GM11168 (cell line): ENCODE measurements around the gene SWAP70.
"Not testable (repeated sequence)": the region's sequence is repeated elsewhere in the genome, so short reads cannot be mapped to it uniquely, and the experiment has no call there.

ENCODE experiments used
- in situ Hi-C: fragments of 300-500 bp; cut with MboI; formaldehyde crosslinking; loops from one replicate; pipeline ENCODE4 v1.12.0; 2022; ENCODE audit warnings: low sequenced_read_pairs; ENCODE audit not compliant: unreplicated experiment

SWAP70 gene

GRCh38 chr11:9717040-9717357 is 53.1 kb downstream of the SWAP70 start:
- in situ Hi-C loops = no loop called here

GRCh38 chr11:9717719-9718118 is 53.8 kb downstream of the SWAP70 start:
- in situ Hi-C loops = no loop called here

GRCh38 chr11:9718147-9718546 is 54.3 kb downstream of the SWAP70 start:
- in situ Hi-C loops = no loop called here

- in situ Hi-C loops = no loop called here
Measured at GRCh38 chr11:9719566-9720289, 55.9 kb downstream of the SWAP70 start.

GRCh38 chr11:9720290-9720630 is 56.4 kb downstream of the SWAP70 start:
- in situ Hi-C loops = no loop called here

GRCh38 chr11:9722023-9722422 is 58.1 kb downstream of the SWAP70 start:
- in situ Hi-C loops = no loop called here

GRCh38 chr11:9722893-9723292 is 59.0 kb downstream of the SWAP70 start:
- in situ Hi-C loops = no loop called here

GRCh38 chr11:9726321-9727022 is 62.6 kb downstream of the SWAP70 start:
- in situ Hi-C loops = no loop called here

GRCh38 chr11:9728058-9728457 is 64.2 kb downstream of the SWAP70 start:
- in situ Hi-C loops = no loop called here

- in situ Hi-C loops = no loop called here
Measured at GRCh38 chr11:9731256-9731655, 67.4 kb downstream of the SWAP70 start.

GRCh38 chr11:9732453-9732852 is 68.6 kb downstream of the SWAP70 start:
- in situ Hi-C loops = no loop called here

- in situ Hi-C loops = no loop called here
Measured at GRCh38 chr11:9733212-9733611, 69.3 kb downstream of the SWAP70 start.

GRCh38 chr11:9735236-9735635 is 71.4 kb downstream of the SWAP70 start:
- in situ Hi-C loops = no loop called here

- in situ Hi-C loops = no loop called here
Measured at GRCh38 chr11:9735919-9736318, 72.0 kb downstream of the SWAP70 start.

GRCh38 chr11:9736365-9736764 is 72.5 kb downstream of the SWAP70 start:
- in situ Hi-C loops = no loop called here

- in situ Hi-C loops = no loop called here
Measured at GRCh38 chr11:9738116-9738515, 74.2 kb downstream of the SWAP70 start.

GRCh38 chr11:9738707-9739106 is 74.8 kb downstream of the SWAP70 start:
- in situ Hi-C loops = no loop called here

- in situ Hi-C loops = no loop called here
Measured at GRCh38 chr11:9739123-9739900, 75.4 kb downstream of the SWAP70 start.

- in situ Hi-C loops = no loop called here
Measured at GRCh38 chr11:9740202-9740883, 76.5 kb downstream of the SWAP70 start.

- in situ Hi-C loops = no loop called here
Measured at GRCh38 chr11:9741260-9741659, 77.4 kb downstream of the SWAP70 start.

GRCh38 chr11:9743512-9743911 is 79.6 kb downstream of the SWAP70 start:
- in situ Hi-C loops = not testable (repeated sequence)
